GM21786 (cell line): ENCODE measurements around the gene ZNF560.
"Not testable (repeated sequence)": the region's sequence is repeated elsewhere in the genome, so short reads cannot be mapped to it uniquely, and the experiment has no call there.

Source experiments
- ATAC-seq: cut with Tn5 transposase; IDR thresholded peaks from one replicate; pipeline ENCODE4 v1.9.1; 2021; ENCODE audit not compliant: unreplicated experiment

ZNF560 gene

GRCh38 chr19:9498183-9498902 is at the start of gene ZNF560:
TSS of gene ZNF560 (minus strand) at chr19:9498616. CDS start at chr19:9475313, 23,303 bp downstream.
- ATAC-seq, result no peak

GRCh38 chr19:9547870-9548269 is 49.5 kb upstream of the ZNF560 start:
- no peak for ATAC-seq

GRCh38 chr19:9541281-9541680 is 42.9 kb upstream of the ZNF560 start:
- ATAC-seq, result not testable (repeated sequence)

- not testable (repeated sequence) for ATAC-seq
Observed at GRCh38 chr19:9539921-9540320, 41.5 kb upstream of the ZNF560 start.

GRCh38 chr19:9539201-9539600 is 40.8 kb upstream of the ZNF560 start:
- ATAC-seq, result not testable (repeated sequence)

- peak; percentile 61 for ATAC-seq
Observed at GRCh38 chr19:9538183-9539058, 40.0 kb upstream of the ZNF560 start, which contains the start of gene ZNF426. TSS of gene ZNF426 (minus strand) at chr19:9538645. CDS start at chr19:9536232, 2,413 bp downstream.

GRCh38 chr19:9535934-9536333 is 37.5 kb upstream of the ZNF560 start:
- ATAC-seq, result no peak

GRCh38 chr19:9531933-9532332 is 33.5 kb upstream of the ZNF560 start:
- ATAC-seq, result no peak

- no peak for ATAC-seq
Observed at GRCh38 chr19:9528757-9529336, 30.4 kb upstream of the ZNF560 start.

GRCh38 chr19:9523885-9524474 is 25.6 kb upstream of the ZNF560 start:
- ATAC-seq, result no peak

GRCh38 chr19:9507285-9507684 is 8.9 kb upstream of the ZNF560 start:
- ATAC-seq, result no peak

GRCh38 chr19:9500796-9501195 is 2.4 kb upstream of the ZNF560 start:
- ATAC-seq, result no peak

GRCh38 chr19:9494096-9494495 is 4.3 kb downstream of the ZNF560 start:
- no peak for ATAC-seq

- no peak for ATAC-seq
Observed at GRCh38 chr19:9487016-9487415, 11.4 kb downstream of the ZNF560 start.

GRCh38 chr19:9485140-9485539 is 13.3 kb downstream of the ZNF560 start:
- no peak for ATAC-seq

- ATAC-seq, result no peak
Observed at GRCh38 chr19:9474975-9475374, 23.4 kb downstream of the ZNF560 start.

GRCh38 chr19:9467161-9467560 is 31.3 kb downstream of the ZNF560 start:
- ATAC-seq, result no peak

GRCh38 chr19:9461938-9462337 is 36.5 kb downstream of the ZNF560 start:
- ATAC-seq, result no peak

GRCh38 chr19:9456018-9456689 is 42.3 kb downstream of the ZNF560 start:
- no peak for ATAC-seq

GRCh38 chr19:9453953-9454352 is 44.5 kb downstream of the ZNF560 start:
- no peak for ATAC-seq

GRCh38 chr19:9445037-9445436 is 53.4 kb downstream of the ZNF560 start:
- no peak for ATAC-seq
